Transverse colon (tissue), 4 donors: ENCODE data around the gene KPNB1. TPM values are rescaled to one million over a fixed set of nuclear protein-coding genes. Genes with fewer than 3 reads are reported as not detected.
A peak's percentile ranks its signal among the peaks of the same experiment; 100 is the strongest.

Experiments
- DNase-seq: peaks from one replicate; pipeline ENCODE4 v3.0.0-alpha.2; 2019
- H3K27ac ChIP-seq, 4 donors: fragments of 200-600 bp; sonication (generic); 2 replicates each; pipeline ENCODE4 v1.5.1; 2016 to 2018; ENCODE audit warnings: inconsistent platforms in 4 of 4
- H3K27me3 ChIP-seq: fragments of 200-600 bp; sonication (generic); 2 replicates; pipeline ENCODE4 v1.5.1; 2017; ENCODE audit warnings: inconsistent platforms
- H3K36me3 ChIP-seq, 4 donors: fragments of 200-600 bp; sonication (generic); 2 replicates each; pipeline ENCODE4 v1.5.1; 2017 to 2019; ENCODE audit warnings: inconsistent platforms in 4 of 4
- H3K4me1 ChIP-seq, 4 donors: fragments of 200-600 bp; sonication (generic); 2 replicates each; pipeline ENCODE4 v1.5.1; 2017 to 2020; ENCODE audit warnings: inconsistent platforms in 4 of 4
- H3K4me3 ChIP-seq, 4 donors: fragments of 200-600 bp; sonication (generic); 1 replicate in 1 of 4; 2 replicates in 3 of 4; pipeline versions ENCODE4 v1.5.1 to v1.6.1; 2017 to 2019; ENCODE audit warnings: inconsistent platforms in 4 of 4
- H3K9me3 ChIP-seq, 2 donors: fragments of 200-600 bp; sonication (generic); 2 replicates each; pipeline ENCODE4 v1.5.1; 2017 to 2019; ENCODE audit warnings: inconsistent platforms in 2 of 2
- CTCF ChIP-seq, 5 experiments: fragments of 200-600 bp in 3 of 5; fragments of 450-650 bp in 2 of 5; sonication (generic) in 3 of 5; IDR thresholded peaks; 1 replicate in 2 of 5; 2 replicates in 3 of 5; pipeline ENCODE4 v1.5.1; 2016 to 2017; ENCODE audit warnings: antibody characterized with exemption in 5 of 5, inconsistent platforms in 3 of 5, mild to moderate bottlenecking in 2 of 5, moderate library complexity in 1 of 5
- EP300 ChIP-seq: sonication (generic); formaldehyde crosslinking; IDR thresholded peaks from one replicate; pipeline ENCODE4 v1.6.1; 2017; ENCODE audit warnings: antibody characterized with exemption, low read depth
- POLR2A ChIP-seq: fragments of 450-650 bp; IDR thresholded peaks from one replicate; pipeline ENCODE4 v1.6.1; 2016; ENCODE audit warnings: antibody characterized with exemption, mild to moderate bottlenecking, moderate library complexity
- POLR2AphosphoS5 ChIP-seq, 3 donors: sonication (generic); formaldehyde crosslinking; IDR thresholded peaks; one replicate each; pipeline ENCODE4 v1.6.1; 2016; ENCODE audit warnings: antibody characterized with exemption in 3 of 3
- WGBS, 2 donors: methylation state at CpG; one replicate each; pipeline ENCODE4 v1.1.5; 2018; ENCODE audit warnings: low coverage in 1 of 2; 5-methylcytosine and 5-hydroxymethylcytosine counted together
- in situ Hi-C, 4 donors: fragments of 200-750 bp; cut with MboI; loops; one replicate each; pipeline versions ENCODE4 v1.15.0 to v1.15.1; 2017; ENCODE audit warnings: low sequenced_read_pairs in 3 of 4, low pct_ligation_motif_present in 1 of 4, low pct_unique_long_range_greater_than_20kb in 1 of 4
- intact Hi-C: fragments of 100-400 bp; cut with DNase I; formaldehyde crosslinking; loops from one replicate; pipeline ENCODE4 v1.15.1; 2023; ENCODE audit warnings: low total_unique reads
- total RNA-seq, 4 donors: library from RNA; depleted of rRNA; stranded (reverse); fragments of >200 nt; gene quantifications; one replicate each; pipeline ENCODE4 v1.1.0, GENCODE V29; 2016

Gene KPNB1
- total RNA-seq, 4 donors from 2014 or later, result 39.2 to 176 (median 133) TPM

GRCh38 chr17:47702391-47702995 lies 52.8 kb downstream of the KPNB1 start:
- no peak for DNase-seq
- Histone ChIP-seq H3K27ac (no peak overlapping the region), H3K9me3 (no peaks in the 10 kb centered on the region), H3K27me3 (no peaks in the 10 kb centered on the region), H3K4me3 (no peak overlapping the region), H3K4me1 (peaks cover 0 to 28% (median 6%) of the 10 kb centered on the region in 4 donors), H3K36me3 (no peaks in the 10 kb centered on the region)
- in situ Hi-C loops (no loop called here), intact Hi-C loops (no loop called here)
- 78 to 100% methylated on average over 1 to 11 of the region's 12 CpGs for WGBS, 2 donors
- TF ChIP-seq POLR2AphosphoS5 (IDR thresholded peaks at IDR 0.05) (no peak), POLR2A (no peak), CTCF (IDR thresholded peaks at IDR 0.05) (no peak), EP300 (no peak)

GRCh38 chr17:47703191-47703591 lies 53.5 kb downstream of the KPNB1 start:
- DNase-seq, result peak; percentile 27
- intact Hi-C loops (no loop called here), in situ Hi-C loops (no loop called here)
- Histone ChIP-seq H3K27me3 (no peaks in the 10 kb centered on the region), H3K4me1 (peaks cover 0 to 35% (median 6%) of the 10 kb centered on the region in 4 donors), H3K27ac (no peak overlapping the region), H3K36me3 (no peaks in the 10 kb centered on the region), H3K4me3 (no peak overlapping the region), H3K9me3 (no peaks in the 10 kb centered on the region)
- 65 to 68% methylated on average over 11 to 15 of the region's 15 CpGs for WGBS, 2 donors
- TF ChIP-seq POLR2A, result no peak
- no peak for TF ChIP-seq CTCF (IDR thresholded peaks at IDR 0.05)
- no peak for TF ChIP-seq POLR2AphosphoS5 (IDR thresholded peaks at IDR 0.05)
- TF ChIP-seq EP300, result no peak

GRCh38 chr17:47703671-47704070 lies 54.0 kb downstream of the KPNB1 start:
- Histone ChIP-seq H3K27me3 (no peaks in the 10 kb centered on the region), H3K9me3 (no peaks in the 10 kb centered on the region), H3K4me1 (peaks cover 0 to 36% (median 6%) of the 10 kb centered on the region in 4 donors), H3K4me3 (no peak overlapping the region), H3K27ac (no peak overlapping the region), H3K36me3 (no peaks in the 10 kb centered on the region)
- 64 to 87% methylated on average over 3 to 5 of the region's 5 CpGs for WGBS, 2 donors
- intact Hi-C loops (no loop called here), in situ Hi-C loops (no loop called here)
- no peak for DNase-seq
- no peak for TF ChIP-seq POLR2AphosphoS5 (IDR thresholded peaks at IDR 0.05)
- TF ChIP-seq CTCF (IDR thresholded peaks at IDR 0.05), result no peak
- no peak for TF ChIP-seq EP300
- TF ChIP-seq POLR2A, result no peak

GRCh38 chr17:47704116-47704515 lies 54.4 kb downstream of the KPNB1 start:
- Histone ChIP-seq H3K27me3 (no peaks in the 10 kb centered on the region), H3K27ac (no peak overlapping the region), H3K4me1 (peaks cover 0 to 38% (median 6%) of the 10 kb centered on the region in 4 donors), H3K9me3 (no peaks in the 10 kb centered on the region), H3K36me3 (no peaks in the 10 kb centered on the region), H3K4me3 (no peak overlapping the region)
- in situ Hi-C loops (no loop called here), intact Hi-C loops (no loop called here)
- TF ChIP-seq EP300 (no peak), POLR2A (no peak), POLR2AphosphoS5 (IDR thresholded peaks at IDR 0.05) (no peak), CTCF (IDR thresholded peaks at IDR 0.05) (no peak)
- 61% methylated on average over 14 of the region's 14 CpGs; no CpG with 5 or more reads in 1 of the 2 donors for WGBS, 2 donors
- peak; percentile 29 for DNase-seq
